AG04450 (cell line): Measurements from ENCODE around the gene SCIMP. TPM values are rescaled to one million over a fixed set of nuclear protein-coding genes. Genes with fewer than 3 reads are reported as not detected.

Experiments used
- CTCF ChIA-PET: fragments of 300-600, 350-600 bp; formaldehyde crosslinking; extraction: SDS; loops from one replicate; lab custom pipeline; 2022; ENCODE audit warnings: antibody characterized with exemption, inconsistent platforms; lab: Charles Lee
- POLR2A ChIA-PET: fragments of 350-600 bp; formaldehyde crosslinking; extraction: SDS; loops from one replicate; lab custom pipeline; 2021; ENCODE audit warnings: antibody characterized with exemption, inconsistent platforms; lab: Yijun Ruan, JAX
- DNase-seq: peaks from one replicate; pipeline ENCODE4 v3.0.0-alpha.2; 2011; ENCODE audit warnings: low read depth, low spot score
- H3K27ac ChIP-seq: one replicate; pipeline ENCODE4 v1.5.1; 2012; ENCODE audit warnings: low read depth, low read length, control low read depth
- H3K27me3 ChIP-seq: one replicate; pipeline ENCODE4 v1.6.0; 2012; ENCODE audit warnings: low read length; ENCODE audit not compliant: control insufficient read depth, insufficient read depth
- H3K4me3 ChIP-seq: 2 replicates; pipeline ENCODE4 v1.5.1; 2011; ENCODE audit warnings: mild to moderate bottlenecking, low read depth, low read length, control low read depth
- H3K9me3 ChIP-seq: 2 replicates; pipeline ENCODE4 v1.5.1; 2012; ENCODE audit warnings: low read length; ENCODE audit not compliant: control insufficient read depth, insufficient read depth
- CTCF ChIP-seq: IDR thresholded peaks from 2 replicates; pipeline ENCODE4 v1.5.1; 2011; ENCODE audit warnings: low read depth, low read length, control low read depth, inconsistent platforms
- polyA minus RNA-seq: library from RNA; depleted of rRNA, polyadenylated mRNA; stranded (reverse); fragments of >200 nt; gene quantifications from 2 replicates; pipeline ENCODE4 v1.2.3, GENCODE V29; 2011; rRNA and poly(A)+ RNA removed
- polyA plus RNA-seq: library from polyadenylated mRNA; depleted of rRNA; stranded (reverse); fragments of >200 nt; gene quantifications from 2 replicates; pipeline ENCODE4 v1.2.3, GENCODE V29; 2011; rRNA removed

Gene SCIMP
- polyA plus RNA-seq (not detected in 2 replicates), polyA minus RNA-seq (not detected in 2 replicates)

DNA sequence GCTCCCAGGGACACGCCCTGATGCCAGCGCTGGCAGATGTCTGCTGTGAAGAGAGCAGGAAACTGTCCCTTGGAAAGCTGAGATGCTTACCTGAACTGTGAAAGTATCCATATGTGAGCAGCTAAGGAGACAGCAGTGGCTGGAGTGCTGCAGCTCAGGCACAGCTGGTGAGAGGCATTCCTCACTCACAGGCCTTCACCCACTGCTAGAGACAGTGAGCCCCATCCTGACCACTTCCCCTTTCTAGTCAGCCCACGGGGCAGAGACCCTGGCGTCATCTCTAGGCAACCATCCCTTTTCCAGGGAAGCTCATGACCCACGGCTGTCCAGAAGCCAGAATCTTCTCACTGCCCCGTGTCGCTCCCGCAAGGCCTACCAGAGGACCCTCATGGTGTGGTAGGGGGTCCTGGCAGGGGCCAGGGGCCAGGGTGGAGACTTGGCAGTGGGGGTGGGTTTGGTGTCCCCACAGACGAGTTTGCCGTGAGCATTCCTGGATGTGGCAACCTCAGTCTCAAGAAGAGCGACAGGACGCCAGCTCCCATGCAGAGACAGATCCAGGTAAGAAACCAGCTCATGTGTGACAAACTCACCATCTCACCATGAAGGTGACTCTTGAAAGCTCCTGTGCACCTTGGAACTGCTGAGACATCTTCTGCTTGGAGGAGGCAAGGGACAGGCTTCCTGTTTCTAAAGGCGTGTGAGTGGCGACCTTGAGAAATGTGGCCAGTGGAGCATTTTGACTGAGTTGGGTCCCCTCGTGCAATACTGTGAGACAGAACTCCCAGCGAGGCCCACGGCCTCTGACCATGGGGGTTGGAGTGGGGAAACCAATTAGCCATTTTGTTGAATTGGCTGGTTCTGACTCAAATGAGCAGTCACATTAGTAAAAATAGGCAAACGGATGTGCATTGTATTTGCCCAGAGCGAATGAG is at the start of gene SCIMP:
Gene SCIMP (minus strand): TSS at position 216 of the 932 bp plus-strand sequence. CDS start 105 bp downstream, at position 111.
- TF ChIP-seq CTCF = no peak
- DNase-seq = no peak
- Histone ChIP-seq H3K4me3 (no peak within 1 kb of the TSS), H3K27me3 (no peaks in the 10 kb centered on the region), H3K9me3 (no peaks in the 10 kb centered on the region), H3K27ac (no peak within 1 kb of the TSS)
- CTCF ChIA-PET = no interaction called here
- POLR2A ChIA-PET = no interaction called here

DNA sequence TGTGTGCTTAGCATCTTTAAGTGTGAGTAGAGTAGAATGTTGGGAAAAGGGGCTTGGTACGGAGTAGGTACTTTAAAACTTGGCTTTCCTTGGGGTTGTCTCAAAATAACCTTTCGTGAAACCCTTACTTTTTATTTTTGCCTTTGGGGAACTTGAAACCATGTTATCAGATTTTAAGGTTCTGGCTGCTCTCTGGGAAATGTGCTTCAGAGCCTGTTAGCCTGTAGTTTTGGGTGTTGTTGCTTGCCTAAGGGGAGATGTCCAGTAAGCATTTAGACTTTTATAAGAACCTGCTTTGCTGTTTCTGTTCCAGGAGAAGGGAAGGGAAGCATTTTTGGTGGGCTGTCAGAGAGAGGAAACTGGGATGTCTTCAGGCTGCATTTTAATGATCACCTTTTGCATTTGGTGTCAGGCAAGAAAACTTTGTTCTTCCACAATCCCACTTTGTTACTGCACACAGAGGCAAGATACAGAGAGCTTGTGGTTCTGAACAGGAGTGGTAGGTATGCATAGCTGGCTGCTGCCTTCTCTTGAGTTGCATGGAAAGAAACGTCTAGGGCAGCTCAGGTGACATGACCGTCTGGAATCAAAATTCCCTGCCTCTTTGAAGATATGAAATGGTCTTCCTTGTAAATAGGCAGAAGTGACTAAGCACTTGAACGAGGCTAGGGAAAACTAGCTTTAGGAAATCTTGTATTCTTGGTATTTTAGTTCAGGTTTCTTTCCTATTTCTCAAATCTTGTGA is 49.1 kb upstream of the SCIMP start:
- TF ChIP-seq CTCF = no peak
- Histone ChIP-seq H3K4me3 (peak overlapping the region; percentile 78), H3K27ac (no peak overlapping the region), H3K9me3 (no peaks in the 10 kb centered on the region), H3K27me3 (no peaks in the 10 kb centered on the region)
- ChIA-PET CTCF (interaction anchor here (0.7 to 1.8 kb wide), 3 partner anchors 13 to 156 kb away, joined by 3 to 9 read pairs (median 3); no protein-coding TSS in a partner anchor), POLR2A (no interaction called here)
- no peak for DNase-seq

- no peak overlapping the region for H3K27ac ChIP-seq
- DNase-seq = no peak
- peak overlapping the region; percentile 78 for H3K4me3 ChIP-seq
- TF ChIP-seq CTCF = no peak
- H3K9me3 ChIP-seq = no peaks in the 10 kb centered on the region
- POLR2A ChIA-PET = interaction anchor here (0.7 kb wide), 1 partner anchor 565 kb away, joined by 3 read pairs; no protein-coding TSS in a partner anchor
- CTCF ChIA-PET = interaction anchor here (1.8 kb wide), 1 partner anchor 25 kb away, joined by 9 read pairs; no protein-coding TSS in a partner anchor
- no peaks in the 10 kb centered on the region for H3K27me3 ChIP-seq
Observed at GRCh38 chr17:5282642-5283217, 48.1 kb upstream of the SCIMP start.

GRCh38 chr17:5281814-5282641 is 47.4 kb upstream of the SCIMP start, which contains the start of gene RABEP1:
Gene RABEP1 (plus strand): TSS chr17:5282284. CDS start chr17:5282487, 203 bp downstream.
- ChIA-PET POLR2A (interaction anchor here (0.7 kb wide), 1 partner anchor 90 kb away, joined by 5 read pairs; no protein-coding TSS in a partner anchor), CTCF (interaction anchor here (1.1 kb wide), 1 partner anchor 25 kb away, joined by 3 read pairs; no protein-coding TSS in a partner anchor)
- TF ChIP-seq CTCF = 0 out of 2 replicates have a peak, but pooled peaks have one; percentile 15
- Histone ChIP-seq H3K9me3 (no peaks in the 10 kb centered on the region), H3K27me3 (no peaks in the 10 kb centered on the region), H3K4me3 (peak within 1 kb of the TSS; percentile 78), H3K27ac (no peak within 1 kb of the TSS)
- peak; percentile 76 for DNase-seq
